HG02973 (cell line): ENCODE data around the gene CBX3.
"Not testable (repeated sequence)": the region's sequence is repeated elsewhere in the genome, so short reads cannot be mapped to it uniquely, and the experiment has no call there.

Experiments
- ATAC-seq: cut with Tn5 transposase; IDR thresholded peaks from one replicate; pipeline ENCODE4 v1.9.1; 2021; ENCODE audit warnings: moderate library complexity; ENCODE audit not compliant: unreplicated experiment

Gene CBX3

DNA sequence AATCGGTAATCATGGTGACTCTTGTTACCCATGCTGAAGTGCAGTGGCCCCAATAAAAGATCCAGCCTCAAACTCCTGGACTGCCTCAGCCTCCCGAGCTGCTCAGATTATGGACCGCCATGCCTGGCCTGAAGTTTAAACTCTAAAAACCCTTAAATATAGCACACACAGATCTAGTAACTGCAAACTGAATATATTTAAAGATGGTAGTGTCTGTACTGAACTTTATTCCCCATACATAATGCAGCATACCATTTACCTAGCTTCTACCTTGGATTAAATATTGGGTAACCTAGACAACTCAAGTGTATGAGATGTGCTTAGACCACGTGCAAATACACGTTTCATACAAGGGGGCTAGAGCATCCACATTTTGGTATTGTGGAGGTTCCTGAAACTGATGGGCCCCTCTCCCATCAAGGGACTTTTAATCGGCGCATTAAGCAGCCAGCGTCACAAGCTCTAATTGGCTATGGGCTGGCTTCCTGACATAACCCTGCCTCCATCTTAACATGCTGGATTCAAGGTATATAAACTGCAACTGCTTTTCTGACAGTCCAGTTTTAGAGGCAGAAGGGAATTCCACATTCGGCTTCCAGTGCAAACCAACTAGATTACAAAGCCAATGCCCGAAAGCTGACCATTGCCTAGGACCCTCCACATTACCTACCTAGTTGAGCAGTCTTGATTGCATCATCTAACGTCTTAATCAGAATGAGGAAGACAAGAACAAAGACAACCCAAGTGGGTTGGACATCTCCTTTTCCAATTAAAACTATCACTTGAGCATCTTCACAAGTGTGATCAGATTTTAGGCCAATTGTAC lies 14.0 kb upstream of the CBX3 start:
- no peak for ATAC-seq

DNA sequence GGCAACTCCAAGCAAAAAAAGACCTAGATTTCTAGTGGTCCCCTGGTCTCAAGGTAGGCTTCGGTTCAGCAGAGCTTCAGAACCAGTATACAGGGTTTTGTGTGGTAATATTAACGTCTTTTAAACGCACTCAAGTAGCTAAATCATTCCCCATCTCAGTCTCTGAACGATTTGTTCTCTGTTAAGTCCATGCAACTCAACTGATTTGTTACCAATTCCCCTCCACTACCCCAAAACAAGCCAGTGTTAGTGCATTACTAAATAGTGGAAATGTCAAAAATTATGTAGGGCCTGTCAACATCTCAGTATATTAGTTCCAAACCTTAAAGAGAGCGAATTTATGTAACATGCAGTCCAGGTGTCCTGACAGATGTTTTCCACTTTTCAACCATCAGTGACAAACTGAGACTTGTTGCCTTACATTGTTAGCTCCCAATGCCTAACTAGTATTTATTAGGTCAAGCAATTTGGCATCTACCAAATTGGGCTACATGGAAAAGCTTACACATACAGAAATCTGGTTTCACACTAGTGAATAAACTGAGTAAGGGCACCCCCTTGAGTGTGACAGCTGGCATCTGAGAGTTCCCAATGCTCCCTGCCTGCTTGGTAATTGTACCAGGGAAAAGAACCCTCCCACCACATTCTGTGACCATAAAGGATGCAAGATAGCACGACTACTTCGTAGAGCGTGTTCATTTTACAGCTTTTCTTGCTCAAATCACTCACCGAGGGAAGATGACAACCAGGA lies 13.2 kb upstream of the CBX3 start:
- ATAC-seq: no peak

DNA sequence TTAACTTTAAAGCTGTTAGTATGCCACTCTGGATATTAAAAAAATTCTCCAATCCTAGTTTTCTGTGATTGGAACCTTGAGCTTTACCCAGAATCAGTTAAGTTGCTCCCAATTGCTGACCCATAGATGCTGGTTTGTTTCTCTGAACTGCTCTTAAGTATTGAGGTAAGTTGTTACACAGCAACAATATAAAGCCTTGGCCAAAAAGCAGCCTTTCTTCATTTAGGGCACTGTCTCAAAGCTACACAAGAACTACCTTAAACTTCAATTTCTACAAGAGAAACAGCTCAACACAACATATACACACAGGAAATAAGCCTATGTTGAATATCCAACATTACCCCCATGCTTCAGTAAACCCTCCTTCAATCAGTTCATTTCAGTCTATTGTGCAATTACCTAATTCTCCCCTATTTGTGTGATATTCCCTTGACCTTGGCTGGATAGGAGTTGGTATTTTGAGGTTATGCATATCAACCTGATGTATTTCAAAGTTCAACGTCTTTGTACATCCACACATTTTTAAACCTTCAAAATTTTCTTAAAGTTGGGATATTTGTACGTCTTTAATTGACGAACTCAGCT lies 12.5 kb upstream of the CBX3 start:
- ATAC-seq: no peak

DNA sequence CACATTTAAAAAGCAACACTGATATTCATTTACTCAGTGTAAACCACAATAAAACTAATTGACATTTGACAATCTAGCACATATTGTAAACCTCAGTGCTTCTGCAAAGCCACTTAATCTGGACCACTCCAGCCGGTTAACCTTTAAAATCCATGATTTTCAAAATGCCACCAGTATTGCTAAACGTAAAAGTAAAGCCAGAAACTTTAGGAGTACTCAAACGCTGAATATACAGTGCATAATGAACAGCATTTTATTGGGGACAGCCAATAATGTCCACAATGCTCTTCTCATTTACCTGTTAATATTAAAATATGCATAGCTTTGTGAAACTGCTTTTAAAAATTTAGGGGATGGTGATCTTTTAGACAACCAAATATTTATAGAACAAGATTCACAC lies 11.8 kb upstream of the CBX3 start:
- ATAC-seq: no peak

DNA sequence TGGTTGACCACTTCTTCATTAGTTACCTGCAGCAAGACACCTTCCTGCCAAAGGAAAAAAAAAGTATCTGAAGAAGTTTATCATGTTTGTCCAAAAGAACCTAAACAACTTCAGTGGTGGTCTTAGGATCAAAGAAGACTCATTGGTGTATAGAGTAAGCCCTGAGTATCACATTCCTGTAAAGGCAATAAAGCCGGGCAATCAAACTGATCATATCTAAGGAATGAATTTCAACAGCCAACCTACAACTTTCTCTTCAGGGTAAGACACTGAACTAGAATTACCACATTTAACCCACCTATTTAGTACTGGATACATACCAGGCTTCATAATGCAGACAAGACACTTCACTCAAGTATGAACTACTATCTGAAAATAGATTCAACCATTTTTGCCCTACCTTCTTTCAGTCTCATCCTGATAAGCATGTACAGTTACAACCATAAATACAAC lies 11.1 kb upstream of the CBX3 start:
- no peak for ATAC-seq

DNA sequence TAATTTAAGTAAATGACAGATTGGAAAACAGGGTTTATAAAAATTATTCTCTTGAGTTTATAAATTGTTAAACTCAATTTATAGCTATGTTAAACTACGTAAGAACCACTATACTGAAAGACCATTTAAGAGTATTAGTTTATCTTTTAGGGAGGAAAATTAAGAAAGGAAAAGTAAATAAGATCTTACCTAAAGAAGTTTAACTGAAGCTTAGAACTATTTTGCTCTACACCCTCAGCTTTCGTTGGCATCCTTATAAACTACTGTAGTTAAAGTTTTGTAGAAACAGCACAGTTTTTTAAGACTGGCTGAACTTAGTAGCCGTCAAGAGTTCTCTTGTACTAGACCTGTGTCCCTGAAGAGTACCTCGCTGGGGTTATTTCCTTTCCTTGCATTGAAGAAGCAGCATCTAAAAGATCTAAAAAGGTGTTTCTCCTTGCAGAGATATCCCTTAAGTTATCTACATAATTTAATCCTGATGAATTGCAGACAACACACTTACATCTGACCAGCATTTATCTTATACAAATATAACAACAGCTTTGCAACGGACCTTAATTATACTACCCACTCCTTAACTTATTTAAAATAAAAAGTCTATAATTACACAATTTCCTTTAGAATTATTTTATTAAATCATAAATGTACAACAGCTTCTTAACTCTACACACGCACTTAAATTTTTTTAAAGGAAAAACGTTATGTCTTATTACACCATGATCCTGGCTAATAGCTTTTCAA lies 10.1 kb upstream of the CBX3 start:
- ATAC-seq: no peak

DNA sequence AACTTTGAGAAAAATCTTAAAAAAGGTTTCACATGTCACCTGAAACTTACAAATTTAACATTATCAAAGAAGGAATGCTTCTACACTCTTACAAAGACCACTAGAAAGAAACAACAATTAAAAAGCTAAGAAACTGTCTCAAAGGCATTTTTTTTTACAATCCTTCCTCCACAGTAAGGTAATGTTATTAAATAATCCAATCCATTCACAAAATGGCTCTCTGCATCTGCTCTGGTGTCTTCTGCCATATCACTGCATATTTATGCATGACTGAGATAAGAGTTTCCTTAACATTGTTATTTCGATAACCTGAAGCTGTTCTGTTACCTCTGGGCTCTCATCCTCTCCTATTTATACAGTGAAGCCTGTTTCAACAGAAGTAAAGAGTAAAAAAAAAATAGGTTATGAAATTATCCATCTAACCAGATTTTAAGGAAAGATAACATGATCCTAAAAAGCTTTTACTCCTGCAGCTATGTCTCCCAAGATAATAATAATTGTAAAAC lies 9.5 kb upstream of the CBX3 start:
- ATAC-seq: no peak

DNA sequence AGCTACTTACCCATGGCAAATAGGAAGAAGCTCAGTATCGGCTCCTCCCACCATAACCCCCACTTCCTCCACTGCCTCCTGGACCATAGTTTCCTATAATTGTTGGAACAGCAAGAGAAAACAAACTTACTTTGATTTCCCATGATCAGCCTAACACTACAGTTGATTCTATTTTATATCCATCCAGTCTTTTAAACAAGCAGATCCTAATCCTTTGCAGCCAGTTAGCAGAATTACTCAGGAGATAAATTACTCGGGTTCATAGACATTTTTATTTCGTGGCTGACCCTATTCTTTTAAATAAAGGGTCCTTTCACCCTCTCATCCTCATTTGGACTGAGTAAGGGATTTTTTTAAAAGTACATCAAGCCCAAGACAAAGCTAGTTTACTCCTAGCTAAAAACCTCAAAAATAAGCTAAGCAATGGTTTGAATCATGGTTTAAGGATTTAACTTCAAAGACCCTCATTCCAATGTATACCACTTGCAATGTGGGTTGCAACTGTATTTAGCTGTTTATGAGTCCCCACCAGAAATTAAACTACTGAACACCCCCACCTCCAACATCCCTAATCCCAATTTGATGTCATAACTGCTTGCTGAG lies 9.0 kb upstream of the CBX3 start:
- no peak for ATAC-seq

DNA sequence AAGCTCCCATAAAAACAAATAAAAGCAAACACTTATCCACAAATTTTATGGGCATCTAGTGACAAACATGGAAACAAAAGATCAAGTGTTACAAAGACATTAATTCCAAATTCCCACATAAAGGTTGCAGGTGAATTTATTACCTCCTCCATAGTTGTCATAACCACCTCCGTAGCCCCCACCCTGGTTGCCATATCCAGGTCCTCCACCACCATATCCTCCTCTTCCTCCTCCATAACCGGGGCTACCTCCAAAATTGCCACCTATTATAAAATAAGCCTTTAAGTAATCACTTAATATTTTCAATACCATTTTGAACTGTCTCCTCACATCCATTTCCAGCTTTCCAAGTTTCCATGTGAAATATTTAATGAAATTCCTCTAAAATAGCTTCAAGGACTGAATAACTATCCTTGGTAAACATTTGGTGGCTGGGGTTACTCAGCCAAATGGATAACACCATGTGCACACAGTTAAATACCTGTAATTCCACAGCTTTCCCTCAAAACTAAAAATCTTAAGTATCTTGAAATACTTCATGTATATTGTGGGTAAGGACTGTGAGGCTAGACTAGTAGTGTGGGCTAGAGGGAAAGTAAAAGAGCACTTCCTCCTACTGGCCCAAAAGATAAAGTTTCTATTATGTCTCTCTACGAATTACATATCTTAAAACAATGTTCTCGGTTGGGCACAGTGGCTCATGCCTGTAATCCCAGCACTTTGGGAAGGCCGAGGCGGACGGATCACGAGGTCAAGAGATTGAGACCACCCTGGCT lies 7.9 kb upstream of the CBX3 start:
- no peak for ATAC-seq

DNA sequence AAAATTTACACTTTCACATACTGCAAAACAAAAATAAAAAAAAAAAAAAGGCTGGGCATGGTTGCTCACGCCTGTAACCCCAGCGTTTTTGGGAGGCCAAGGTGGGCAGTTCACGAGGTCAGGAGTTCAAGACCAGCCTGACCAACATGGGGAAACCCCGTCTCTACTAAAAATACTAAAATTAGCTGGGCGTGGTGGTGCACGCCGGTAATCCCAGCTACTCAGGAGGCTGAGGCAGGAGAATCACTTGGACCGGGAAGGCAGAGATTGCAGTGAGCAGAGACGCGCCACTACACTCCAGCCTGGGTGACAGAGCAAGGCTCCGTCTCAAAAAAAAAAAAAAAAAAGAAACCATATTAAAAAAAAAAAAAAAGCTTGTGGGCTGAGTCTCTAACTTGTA lies 6.8 kb upstream of the CBX3 start:
- not testable (repeated sequence) for ATAC-seq

DNA sequence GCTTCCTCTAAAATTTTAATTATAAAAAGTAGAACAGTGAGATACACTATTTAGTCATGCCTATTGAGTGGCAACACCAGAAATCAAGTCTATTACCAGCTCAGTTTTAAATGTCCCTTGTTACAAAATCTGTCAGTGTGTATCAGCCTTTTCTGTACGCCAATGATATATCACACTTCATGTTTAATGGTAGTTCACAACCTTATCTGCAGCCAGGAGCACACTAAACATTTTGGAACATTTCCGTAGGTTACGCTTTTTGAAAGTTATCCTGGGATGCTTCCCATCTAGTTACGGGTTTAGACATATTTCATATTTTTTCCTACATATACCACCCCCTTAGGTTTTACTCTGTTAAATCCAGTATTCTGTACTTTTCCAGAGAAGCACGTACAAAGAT lies 6.4 kb upstream of the CBX3 start:
- no peak for ATAC-seq

DNA sequence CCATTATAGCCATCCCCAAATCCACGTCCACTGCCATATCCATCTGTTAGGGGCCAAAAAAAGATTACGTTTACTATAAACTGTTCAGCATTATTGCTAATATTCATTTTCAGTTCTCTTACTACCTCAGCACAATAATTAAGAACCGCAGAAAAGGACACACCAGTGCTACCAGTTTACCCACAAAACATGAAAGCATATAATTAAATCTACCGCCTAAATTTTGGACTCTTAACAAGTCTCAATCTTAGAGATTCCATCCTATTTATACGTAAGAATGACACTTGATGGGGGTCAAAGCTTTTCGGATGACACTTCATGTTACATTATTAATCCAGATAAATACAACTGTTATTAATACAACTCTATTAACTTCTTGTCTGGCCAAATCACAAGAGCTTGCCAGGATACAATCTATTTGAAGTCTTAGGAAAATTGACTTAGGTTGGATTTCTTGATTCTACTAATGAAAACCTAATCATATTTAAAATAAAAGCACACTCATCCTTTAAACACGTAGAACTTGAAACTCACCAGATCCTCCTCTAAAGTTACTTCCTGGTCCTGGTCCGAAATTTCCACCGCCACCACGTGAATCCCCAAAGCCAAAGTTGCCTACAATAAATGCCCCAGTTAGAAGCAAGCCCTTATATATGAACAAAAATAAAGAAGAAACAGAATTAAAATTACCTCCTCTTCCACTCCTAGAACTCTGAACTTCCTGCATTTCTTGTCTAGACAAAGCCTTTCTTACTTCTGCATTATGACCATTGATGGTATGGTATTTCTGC lies 5.5 kb upstream of the CBX3 start:
- ATAC-seq: no peak

DNA sequence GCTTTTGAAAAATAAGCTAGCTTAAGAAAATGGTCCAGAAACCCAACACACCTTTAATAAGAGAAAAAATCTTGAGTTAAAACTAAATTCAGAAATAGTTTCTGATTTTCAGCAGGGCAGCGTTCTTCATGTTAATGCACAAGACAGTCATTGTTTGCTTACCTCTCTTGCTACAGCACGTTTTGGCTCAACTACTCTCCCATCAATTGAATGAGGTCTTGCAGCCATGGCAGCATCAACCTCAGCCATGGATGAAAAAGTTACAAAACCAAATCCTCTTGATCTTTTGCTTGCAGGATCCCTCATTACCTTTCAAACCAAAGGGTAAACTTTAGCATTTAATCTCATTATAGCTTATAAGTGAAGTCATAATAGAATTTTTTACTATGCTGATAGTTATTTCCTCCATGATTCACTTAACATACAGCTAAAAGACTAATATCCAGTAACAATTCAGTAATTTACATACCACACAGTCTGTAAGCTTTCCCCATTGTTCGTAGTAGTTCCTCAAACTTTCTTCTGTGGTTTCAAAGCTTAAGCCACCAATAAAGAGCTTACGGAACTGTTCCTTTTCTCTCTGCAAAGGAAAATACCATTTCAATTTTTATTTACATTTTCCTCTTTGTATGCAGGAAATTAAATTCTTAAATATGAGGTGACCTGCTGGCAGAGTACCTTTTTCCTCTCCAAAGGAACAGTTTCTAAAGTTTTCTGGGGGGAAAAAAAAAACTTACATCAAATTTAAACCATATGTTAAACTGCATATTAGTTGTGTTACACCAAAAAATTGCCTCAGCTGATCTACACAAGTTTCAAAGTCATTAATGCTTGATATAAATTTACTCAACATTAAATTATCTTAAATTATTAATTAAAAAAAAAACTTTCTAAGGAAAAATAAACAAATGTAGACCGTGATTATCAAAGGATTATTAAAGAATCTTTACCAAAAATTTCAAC lies 4.1 kb upstream of the CBX3 start:
- ATAC-seq: no peak

DNA sequence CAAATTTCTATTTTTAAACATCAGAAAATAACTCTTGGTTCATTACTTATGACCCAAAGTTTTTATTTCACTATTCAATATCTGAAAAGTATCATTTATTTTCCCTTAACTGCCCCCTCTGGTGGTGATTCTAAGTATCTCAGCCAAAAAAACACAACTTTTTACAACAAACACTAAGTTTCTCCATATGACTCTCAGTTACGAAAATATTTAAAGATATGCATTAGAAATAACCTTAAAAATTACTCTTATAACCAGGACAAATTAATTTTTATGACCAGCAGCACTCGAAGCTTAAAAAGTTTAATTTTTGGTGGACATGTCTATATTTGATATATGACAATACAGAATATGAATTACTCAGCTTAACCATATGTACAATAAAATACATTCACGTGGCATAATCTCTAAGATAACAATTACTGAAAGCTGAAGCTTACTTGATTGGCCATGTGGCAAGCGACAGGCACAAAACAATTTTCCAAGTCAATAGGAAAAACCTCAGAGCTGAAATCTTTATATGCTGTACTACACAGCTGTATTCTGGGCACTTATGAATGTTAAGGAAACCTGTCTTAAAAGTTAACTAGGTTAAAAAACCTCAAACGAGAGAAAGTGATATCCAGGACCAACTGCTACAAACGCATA lies 3.3 kb upstream of the CBX3 start:
- ATAC-seq: no peak

DNA sequence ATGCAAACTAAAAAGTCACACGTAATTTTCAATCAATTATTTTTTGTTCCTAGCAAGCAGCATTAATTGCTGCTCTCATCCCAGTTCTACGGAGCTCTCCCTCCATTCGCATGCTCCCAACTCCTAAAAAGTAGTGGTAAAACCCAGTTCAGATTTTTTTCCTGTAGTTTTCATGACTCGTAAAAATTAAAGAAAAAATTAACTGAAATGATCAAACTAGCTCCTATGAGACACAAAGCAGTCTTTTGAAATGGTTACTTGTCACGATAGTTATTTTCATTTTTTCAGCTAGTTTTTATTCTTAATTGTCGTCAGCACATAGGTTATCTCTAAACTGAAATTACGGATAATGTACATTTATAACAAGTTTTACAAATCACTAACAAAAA lies 2.8 kb upstream of the CBX3 start:
- ATAC-seq: no peak

DNA sequence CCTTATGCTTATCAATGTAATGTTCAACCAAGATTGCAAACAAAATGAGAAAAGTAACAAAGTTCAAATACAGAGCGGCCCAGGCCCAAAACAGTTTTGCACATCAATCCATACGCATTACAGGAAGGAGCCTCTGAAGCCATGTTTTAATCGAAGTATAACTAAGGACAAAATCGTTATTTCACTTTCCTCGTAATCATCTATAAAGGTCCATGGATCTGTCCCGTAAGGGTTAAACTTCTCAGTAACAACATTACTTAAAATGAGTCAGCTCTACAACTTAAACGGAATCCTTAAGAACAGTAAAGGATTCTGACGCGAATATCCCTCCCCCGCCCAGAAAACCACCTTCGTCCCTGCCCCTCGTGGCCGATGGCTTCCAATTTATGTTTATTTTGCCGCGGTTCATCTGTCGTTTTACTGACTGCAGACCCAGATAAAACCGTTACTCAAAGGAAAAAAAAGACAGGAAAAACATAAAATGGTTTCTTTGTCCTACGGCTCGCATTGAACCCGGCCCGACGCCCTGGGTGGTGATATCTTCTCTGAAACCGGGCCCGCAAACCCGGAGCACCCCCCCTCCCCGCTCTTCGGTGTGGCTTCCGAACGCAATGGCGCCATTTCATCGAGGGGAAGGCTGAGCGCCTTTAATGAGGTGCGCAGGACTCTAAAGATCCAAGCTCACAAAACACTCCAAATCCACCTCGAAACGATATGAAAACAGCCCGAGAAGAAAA lies 2.1 kb upstream of the CBX3 start:
- no peak for ATAC-seq

DNA sequence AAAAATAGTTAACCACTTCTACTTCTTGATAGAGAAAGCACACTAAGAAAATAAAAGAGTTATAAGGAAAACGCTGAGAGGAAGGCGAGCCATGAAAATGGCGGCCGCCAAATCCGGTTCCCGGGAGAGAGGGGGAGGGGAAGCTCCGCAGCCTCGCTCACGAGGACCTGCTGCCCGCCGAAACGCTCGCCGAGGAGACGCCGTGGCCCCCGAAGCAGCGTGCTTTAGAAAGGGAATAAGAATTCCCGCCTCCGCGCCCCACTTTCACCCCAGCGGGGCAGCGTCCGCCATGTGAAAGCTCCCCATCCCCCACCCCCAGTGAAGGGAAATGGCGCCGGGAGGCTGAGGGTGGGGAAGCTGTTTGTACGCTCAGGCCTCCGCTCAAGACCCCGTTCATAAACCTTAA lies 1.5 kb upstream of the CBX3 start:
- no peak for ATAC-seq
